ENCODE measurements around the gene ZNF322. TPM values are rescaled to one million over a fixed set of nuclear protein-coding genes. Genes with fewer than 3 reads are reported as not detected.

The ZNF322 gene
- total RNA-seq, 1 donor from 2014 or later, result 27.7 TPM

DNA sequence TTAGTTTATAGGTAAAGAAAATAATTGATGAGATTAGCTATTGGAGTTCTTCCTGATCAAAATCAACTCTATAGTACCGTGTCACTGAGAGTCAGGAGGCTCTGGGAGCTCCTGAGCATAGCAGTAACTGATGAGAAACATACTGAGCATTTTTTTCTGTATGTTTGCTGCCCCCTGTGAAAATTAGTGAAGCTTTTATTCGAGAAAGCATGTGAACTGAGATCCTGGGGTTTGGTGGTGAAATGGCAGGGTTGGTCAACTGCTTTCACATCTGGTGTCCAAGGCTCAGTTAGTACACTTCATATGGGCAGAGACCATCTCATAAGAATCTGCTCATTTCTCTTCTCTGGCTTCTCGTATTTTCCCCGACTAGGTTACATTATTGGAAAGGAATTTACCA, 66.9 kb downstream of the ZNF322 start:
- no peak for DNase-seq (ENCODE audit: low spot score)

DNA sequence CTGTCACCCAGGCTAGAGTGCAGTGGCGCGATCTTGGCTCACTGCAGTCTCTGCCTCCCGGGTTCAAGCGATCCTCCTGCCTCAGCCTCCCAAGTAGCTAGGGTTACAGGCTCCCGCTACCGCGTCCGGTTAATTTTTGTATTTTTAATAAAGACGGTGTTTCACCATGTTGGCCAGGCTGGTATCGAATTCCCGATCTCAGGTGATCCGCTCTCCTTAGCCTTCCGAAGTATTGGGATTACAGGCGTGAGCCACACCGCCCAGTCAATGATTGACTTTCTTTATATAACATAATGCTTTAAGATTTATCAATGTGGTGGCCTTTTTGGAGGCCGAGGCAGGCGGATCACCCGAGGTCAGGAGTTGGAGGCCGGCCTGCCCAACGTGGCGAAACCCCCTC, 70.6 kb downstream of the ZNF322 start:
- no peak for DNase-seq (ENCODE audit: low spot score)

Other genes starting within 250 kb of the ZNF322 start
- 13.9 TPM for gene BTN3A3, start 219.2 kb downstream of the ZNF322 start, total RNA-seq
- gene BTN2A1, start 201.8 kb downstream of the ZNF322 start, total RNA-seq, result 24.7 TPM
- gene BTN1A1, start 159.4 kb downstream of the ZNF322 start, total RNA-seq, result not detected
- 75.3 TPM for gene HMGN4, start 121.4 kb downstream of the ZNF322 start, total RNA-seq
- 17.0 TPM for gene ABT1, start 62.8 kb downstream of the ZNF322 start, total RNA-seq